Measurements from ENCODE around the gene DIAPH2. TPM values are rescaled to one million over a fixed set of nuclear protein-coding genes. Genes with fewer than 3 reads are reported as not detected.

DIAPH2 gene
- total and polyA plus RNA-seq, 2 donors from 2014 or later: 2.1 to 15.0 TPM

GRCh38 chrX:97609938-97610337 lies 925.3 kb downstream of the DIAPH2 start:
- FAIRE-seq (no peak), DNase-seq (no peak)
- Histone ChIP-seq H3K9ac (ENCODE audit: low read length in 3 of 3) (no peak overlapping the region), H3K4me3 (ENCODE audit: low read length in 3 of 3) (no peak overlapping the region), H3K9me3 (ENCODE audit: control insufficient read depth in 2 of 3, insufficient read depth in 1 of 3, low read length in 3 of 3) (no peaks in the 10 kb centered on the region), H3K36me3 (ENCODE audit: control insufficient read depth in 2 of 3, insufficient read depth in 3 of 3, low read length in 3 of 3) (no peaks in the 10 kb centered on the region), H3K27ac (ENCODE audit: low read depth in 2 of 2, low read length in 2 of 2) (no peak overlapping the region), H3K4me1 (ENCODE audit: control insufficient read depth in 2 of 3, insufficient read depth in 2 of 3, low read depth in 1 of 3, low read length in 3 of 3) (no peaks in the 10 kb centered on the region), H3K27me3 (ENCODE audit: control insufficient read depth, insufficient read depth, low read length) (no peaks in the 10 kb centered on the region)
- TF ChIP-seq CTCF (IDR thresholded peaks at IDR 0.05; ENCODE audit: borderline replicate concordance, extremely low read depth, insufficient read depth): no peak
- intact Hi-C loops (cut with DNase I): no loop called here

GRCh38 chrX:97616883-97617530 lies 932.4 kb downstream of the DIAPH2 start:
- Histone ChIP-seq H3K36me3 (ENCODE audit: control insufficient read depth in 2 of 3, insufficient read depth in 3 of 3, low read length in 3 of 3) (no peaks in the 10 kb centered on the region), H3K27me3 (ENCODE audit: control insufficient read depth, insufficient read depth, low read length) (no peaks in the 10 kb centered on the region), H3K9ac (ENCODE audit: low read length in 3 of 3) (no peak overlapping the region), H3K4me3 (ENCODE audit: low read length in 3 of 3) (no peak overlapping the region), H3K27ac (ENCODE audit: low read depth in 2 of 2, low read length in 2 of 2) (no peak overlapping the region), H3K4me1 (ENCODE audit: control insufficient read depth in 2 of 3, insufficient read depth in 2 of 3, low read depth in 1 of 3, low read length in 3 of 3) (no peaks in the 10 kb centered on the region), H3K9me3 (ENCODE audit: control insufficient read depth in 2 of 3, insufficient read depth in 1 of 3, low read length in 3 of 3) (no peaks in the 10 kb centered on the region)
- DNase-seq: no peak
- TF ChIP-seq CTCF (IDR thresholded peaks at IDR 0.05; ENCODE audit: borderline replicate concordance, extremely low read depth, insufficient read depth): no peak
- FAIRE-seq: no peak
- intact Hi-C loops (cut with DNase I): no loop called here

- no peak overlapping the region for H3K27ac ChIP-seq (ENCODE audit: low read depth in 2 of 2, low read length in 2 of 2)
- H3K9me3 ChIP-seq (ENCODE audit: control insufficient read depth in 2 of 3, insufficient read depth in 1 of 3, low read length in 3 of 3): no peaks in the 10 kb centered on the region
- DNase-seq: no peak
- no peak for FAIRE-seq
- intact Hi-C loops (cut with DNase I): no loop called here
- TF ChIP-seq CTCF (IDR thresholded peaks at IDR 0.05; ENCODE audit: borderline replicate concordance, extremely low read depth, insufficient read depth): no peak
- no peaks in the 10 kb centered on the region for H3K4me1 ChIP-seq (ENCODE audit: control insufficient read depth in 2 of 3, insufficient read depth in 2 of 3, low read depth in 1 of 3, low read length in 3 of 3)
- H3K36me3 ChIP-seq (ENCODE audit: control insufficient read depth in 2 of 3, insufficient read depth in 3 of 3, low read length in 3 of 3): no peaks in the 10 kb centered on the region
- H3K4me3 ChIP-seq (ENCODE audit: low read length in 3 of 3): no peak overlapping the region
- no peak overlapping the region for H3K9ac ChIP-seq (ENCODE audit: low read length in 3 of 3)
- H3K27me3 ChIP-seq (ENCODE audit: control insufficient read depth, insufficient read depth, low read length): no peaks in the 10 kb centered on the region
These were observed 934.9 kb downstream of the DIAPH2 start for GRCh38 chrX:97619499-97619898.

- no peaks in the 10 kb centered on the region for H3K27me3 ChIP-seq (ENCODE audit: control insufficient read depth, insufficient read depth, low read length)
- intact Hi-C loops (cut with DNase I): no loop called here
- H3K9me3 ChIP-seq (ENCODE audit: control insufficient read depth in 2 of 3, insufficient read depth in 1 of 3, low read length in 3 of 3): no peaks in the 10 kb centered on the region
- TF ChIP-seq CTCF (IDR thresholded peaks at IDR 0.05; ENCODE audit: borderline replicate concordance, extremely low read depth, insufficient read depth): no peak
- H3K4me1 ChIP-seq (ENCODE audit: control insufficient read depth in 2 of 3, insufficient read depth in 2 of 3, low read depth in 1 of 3, low read length in 3 of 3): no peaks in the 10 kb centered on the region
- no peak overlapping the region for H3K4me3 ChIP-seq (ENCODE audit: low read length in 3 of 3)
- no peak overlapping the region for H3K27ac ChIP-seq (ENCODE audit: low read depth in 2 of 2, low read length in 2 of 2)
- H3K9ac ChIP-seq (ENCODE audit: low read length in 3 of 3): no peak overlapping the region
- DNase-seq (no peak), FAIRE-seq (no peak)
- H3K36me3 ChIP-seq (ENCODE audit: control insufficient read depth in 2 of 3, insufficient read depth in 3 of 3, low read length in 3 of 3): no peaks in the 10 kb centered on the region
These were observed 937.5 kb downstream of the DIAPH2 start for GRCh38 chrX:97622111-97622510.
